Mesothelial cell of epicardium (in vitro differentiated cells): ENCODE measurements around the gene ZNF155. TPM values are rescaled to one million over a fixed set of nuclear protein-coding genes. Genes with fewer than 3 reads are reported as not detected.

Experiments used
- DNase-seq, 2 experiments: peaks; one replicate each; pipeline ENCODE4 v3.0.0; 2021; ENCODE audit warnings: low spot score in 2 of 2; ENCODE audit not compliant: unreplicated experiment in 2 of 2
- H3K27ac Mint-ChIP-seq: 2 replicates; pipeline ENCODE4 v1.8.0; 2021; ENCODE audit warnings: mixed read lengths
- H3K27me3 Mint-ChIP-seq: 2 replicates; pipeline ENCODE4 v1.8.0; 2021; ENCODE audit warnings: low read depth, mixed read lengths
- H3K36me3 Mint-ChIP-seq: 2 replicates; pipeline ENCODE4 v1.8.0; 2021; ENCODE audit warnings: mixed read lengths
- H3K4me1 Mint-ChIP-seq: 2 replicates; pipeline ENCODE4 v1.8.0; 2021; ENCODE audit warnings: mixed read lengths
- H3K4me3 Mint-ChIP-seq: 2 replicates; pipeline ENCODE4 v1.8.0; 2021; ENCODE audit warnings: mild to moderate bottlenecking, moderate library complexity, mixed read lengths
- H3K9me3 Mint-ChIP-seq: 2 replicates; pipeline ENCODE4 v1.8.0; 2021; ENCODE audit warnings: mixed read lengths
- CTCF ChIP-seq: fragments of 200-600 bp; sonication (generic); IDR thresholded peaks from one replicate; pipeline ENCODE4 v1.5.0; 2021; ENCODE audit warnings: antibody characterized with exemption; ENCODE audit not compliant: unreplicated experiment
- total RNA-seq: library from RNA; stranded (reverse); gene quantifications from 3 replicates; pipeline ENCODE4 v1.2.1, GENCODE V29; 2021

The ZNF155 gene
- total RNA-seq, 1 donor from 2014 or later, result 14.2 TPM

GRCh38 chr19:44025217-44025936, 41.4 kb downstream of the ZNF155 start, which contains the start of gene ZNF222:
Gene ZNF222 (plus strand): TSS chr19:44025379. CDS start chr19:44025437, 58 bp downstream.
- Mint-ChIP-seq H3K36me3 (peaks cover 47% of the 10 kb centered on the region), H3K9me3 (peaks cover 37% of the 10 kb centered on the region), H3K27ac (peak within 1 kb of the TSS; percentile 98), H3K4me1 (peaks cover 14% of the 10 kb centered on the region), H3K4me3 (peak within 1 kb of the TSS; percentile 100), H3K27me3 (peaks cover 14% of the 10 kb centered on the region)
- DNase-seq, result peak; percentile 38 to 67
- no peak for TF ChIP-seq CTCF

GRCh38 chr19:44026622-44027021, 42.6 kb downstream of the ZNF155 start:
- Mint-ChIP-seq H3K27me3 (peaks cover 7% of the 10 kb centered on the region), H3K9me3 (peaks cover 43% of the 10 kb centered on the region), H3K27ac (no peak overlapping the region), H3K36me3 (peaks cover 59% of the 10 kb centered on the region), H3K4me3 (peak overlapping the region; percentile 35), H3K4me1 (peaks cover 14% of the 10 kb centered on the region)
- TF ChIP-seq CTCF, result no peak
- DNase-seq, result no peak

- H3K27ac Mint-ChIP-seq, result no peak overlapping the region
- no peak for TF ChIP-seq CTCF
Measured at GRCh38 chr19:44032001-44032610, 48.1 kb downstream of the ZNF155 start.

GRCh38 chr19:44042147-44042546, 58.2 kb downstream of the ZNF155 start:
- Mint-ChIP-seq H3K36me3 (no peaks in the 10 kb centered on the region), H3K27ac (no peak overlapping the region), H3K9me3 (peaks cover 69% of the 10 kb centered on the region), H3K4me1 (no peaks in the 10 kb centered on the region), H3K27me3 (peaks cover 2% of the 10 kb centered on the region), H3K4me3 (no peak overlapping the region)
- DNase-seq, result no peak
- no peak for TF ChIP-seq CTCF

More at GRCh38 chr19:44032001-44032610, 48.1 kb downstream of the ZNF155 start:
- Mint-ChIP-seq H3K36me3 (peaks cover 69% of the 10 kb centered on the region), H3K27me3 (no peaks in the 10 kb centered on the region), H3K4me3 (no peak overlapping the region), H3K9me3 (peaks cover 82% of the 10 kb centered on the region), H3K4me1 (no peaks in the 10 kb centered on the region)
- DNase-seq, result no peak

Other genes with a start within 250 kb of the ZNF155 start
- 65.8 to 75.7 TPM (median 73.2 TPM) in 3 replicates for gene SMG9, start 229.2 kb upstream of the ZNF155 start, total RNA-seq
- gene KCNN4, start 203.2 kb upstream of the ZNF155 start, total RNA-seq, result 5.4 to 6.4 TPM (median 6.1 TPM) in 3 replicates
- gene LYPD5, start 181.7 kb upstream of the ZNF155 start, total RNA-seq, result 0.27 to 0.57 TPM (median 0.33 TPM) in 3 replicates
- 19.1 to 20.8 TPM (median 20.4 TPM) in 3 replicates for gene ZNF283, start 156.9 kb upstream of the ZNF155 start, total RNA-seq
- gene ZNF404, start 100.2 kb upstream of the ZNF155 start, total RNA-seq, result 8.0 to 8.3 TPM (median 8.2 TPM) in 3 replicates
- gene ZNF45, start 48.9 kb upstream of the ZNF155 start, total RNA-seq, result 20.8 to 21.8 TPM (median 21.1 TPM) in 3 replicates
- 11.2 to 13.5 TPM (median 13.0 TPM) in 3 replicates for gene ZNF221, start 33.0 kb upstream of the ZNF155 start, total RNA-seq
- 4.0 to 4.5 TPM (median 4.5 TPM) in 3 replicates for gene ZNF230, start 18.8 kb downstream of the ZNF155 start, total RNA-seq
- gene ZNF222, start 41.2 kb downstream of the ZNF155 start, total RNA-seq, result 7.6 to 8.1 TPM (median 7.8 TPM) in 3 replicates
- 9.2 to 10.3 TPM (median 9.9 TPM) in 3 replicates for gene ZNF223, start 67.8 kb downstream of the ZNF155 start, total RNA-seq
- gene ZNF284, start 88.0 kb downstream of the ZNF155 start, total RNA-seq, result 5.0 to 5.6 TPM (median 5.3 TPM) in 3 replicates
- gene ZNF224, start 110.2 kb downstream of the ZNF155 start, total RNA-seq, result 39.1 to 42.0 TPM (median 42.0 TPM) in 3 replicates
- 7.2 to 7.9 TPM (median 7.4 TPM) in 3 replicates for gene ZNF225, start 129.2 kb downstream of the ZNF155 start, total RNA-seq
- gene ZNF234, start 157.4 kb downstream of the ZNF155 start, total RNA-seq, result 18.9 to 19.5 TPM (median 19.3 TPM) in 3 replicates
- gene ZNF226, start 180.9 kb downstream of the ZNF155 start, total RNA-seq, result 36.2 to 38.2 TPM (median 38.2 TPM) in 3 replicates
- 29.9 to 31.8 TPM (median 29.9 TPM) in 3 replicates for gene ZNF227, start 228.3 kb downstream of the ZNF155 start, total RNA-seq